Ovary (tissue), 9 donors: ENCODE data around the gene TMEM115. TPM values are rescaled to one million over a fixed set of nuclear protein-coding genes. Genes with fewer than 3 reads are reported as not detected.
A peak's percentile ranks its signal among the peaks of the same experiment; 100 is the strongest.

ENCODE experiments used
- DNase-seq, 5 donors: peaks; one replicate each; pipeline ENCODE4 v3.0.0-alpha.2; 2019 to 2020
- H3K27ac ChIP-seq, 2 donors: fragments of 200-600 bp; one replicate each; pipeline versions ENCODE4 v1.5.1 to v1.8.0; 2019 to 2022
- H3K27me3 ChIP-seq: fragments of 200-600 bp; one replicate; pipeline ENCODE4 v1.8.0; 2022
- H3K36me3 ChIP-seq: fragments of 200-600 bp; sonication (generic); one replicate; pipeline ENCODE4 v1.5.1; 2019
- H3K4me1 ChIP-seq: one replicate; pipeline ENCODE4 v1.8.1; 2013; ENCODE audit warnings: mild to moderate bottlenecking, moderate library complexity; ENCODE audit not compliant: insufficient read depth
- H3K4me3 ChIP-seq: fragments of 200-600 bp; sonication (generic); one replicate; pipeline ENCODE4 v1.5.1; 2017
- H3K9me3 ChIP-seq, 2 donors: fragments of 200-600 bp in 1 of 2; sonication (generic) in 1 of 2; one replicate each; pipeline versions ENCODE4 v1.5.1 to v1.8.1; 2013 to 2019; ENCODE audit warnings: mild to moderate bottlenecking in 1 of 2, moderate library complexity in 1 of 2
- EP300 ChIP-seq: sonication (generic); formaldehyde crosslinking; IDR thresholded peaks from one replicate; pipeline ENCODE4 v1.6.1; 2017; ENCODE audit warnings: antibody characterized with exemption
- POLR2A ChIP-seq: fragments of 450-650 bp; IDR thresholded peaks from one replicate; pipeline ENCODE4 v1.6.1; 2017; ENCODE audit warnings: antibody characterized with exemption, mild to moderate bottlenecking, moderate library complexity
- WGBS, 3 donors: extraction: QIAGEN DNeasy Blood & Tissue Kit in 1 of 3; methylation state at CpG; one replicate each; pipeline versions ENCODE4 v1.1.5 to v1.1.7; 2013 to 2017; 5-methylcytosine and 5-hydroxymethylcytosine counted together
- intact Hi-C, 4 donors: fragments of 100-400 bp; cut with DNase I; formaldehyde crosslinking; loops; one replicate each; pipeline versions ENCODE4 v1.11.0 to v1.15.1; 2022 to 2023
- polyA plus RNA-seq, 2 donors: library from polyadenylated mRNA; stranded (reverse); fragments of 200-250 nt in 1 of 2; fragments of 350-450 nt in 1 of 2; fragmentation: Illumina TruSeq in 1 of 2; extraction: RNeasy Lipid Tissue Mini Kit (QIAGEN cat#74804) in 1 of 2; gene quantifications; one replicate each; pipeline ENCODE4 v1.2.3, GENCODE V29; 2013 to 2014
- total RNA-seq, 7 donors: library from RNA; depleted of rRNA in 2 of 7; stranded (reverse); fragments of >200 nt in 2 of 7; fragmentation: NEBNext Ultra II Directional in 3 of 7; extraction: Animal tissue kit (Norgen Biotek cat#: 25700) in 3 of 7; gene quantifications; one replicate each; pipeline versions ENCODE4 v1.1.0 to v1.2.4, GENCODE V29; 2016 to 2023
- TF ChIP-seq, protein P1 (sequence below), 3 donors: fragments of 450-650 bp in 2 of 3; fragments of 200-600 bp in 1 of 3; IDR thresholded peaks; one replicate each; pipeline versions ENCODE4 v1.5.1 to v1.8.0; 2016 to 2022; ENCODE audit warnings: antibody characterized with exemption in 3 of 3, mild to moderate bottlenecking in 1 of 3
- donor health status: DM: no; HTN: no; CAD: no; lungs with moderate emphysema.
- donor health status: DM: no; HTN: no; CAD: no.
- donor health status: Bipolar disorder and iron deficiency.
- donor health status: DM: yes; HTN: yes; CAD: no.
- donor health status: DM: no; HTN: no; CAD: no.
- donor health status: DM: yes; HTN: yes; CAD: no.

The TMEM115 gene
- total and polyA plus RNA-seq, 9 donors = 8.5 to 58.4 (median 36.9) TPM

DNA sequence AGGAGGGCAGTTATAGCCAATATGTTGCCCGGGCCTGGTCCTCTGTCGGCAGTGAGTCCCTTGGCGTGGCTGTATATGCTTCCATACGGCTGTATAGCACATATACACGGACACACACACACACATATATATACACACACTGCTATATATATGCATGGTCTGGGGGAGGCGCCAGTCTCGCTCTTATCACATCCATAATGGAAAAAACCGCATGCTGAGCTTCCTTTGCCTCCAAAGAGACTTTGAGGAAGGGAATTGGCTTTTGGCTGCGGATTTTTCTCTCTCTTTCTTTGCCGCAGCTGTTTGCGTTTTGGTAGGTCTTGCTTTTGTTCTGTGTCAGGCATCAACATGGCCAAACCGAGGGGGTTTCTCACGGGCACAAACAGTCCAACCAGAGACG lies 11.3 kb upstream of the TMEM115 start:
- TF ChIP-seq, protein P1, sequence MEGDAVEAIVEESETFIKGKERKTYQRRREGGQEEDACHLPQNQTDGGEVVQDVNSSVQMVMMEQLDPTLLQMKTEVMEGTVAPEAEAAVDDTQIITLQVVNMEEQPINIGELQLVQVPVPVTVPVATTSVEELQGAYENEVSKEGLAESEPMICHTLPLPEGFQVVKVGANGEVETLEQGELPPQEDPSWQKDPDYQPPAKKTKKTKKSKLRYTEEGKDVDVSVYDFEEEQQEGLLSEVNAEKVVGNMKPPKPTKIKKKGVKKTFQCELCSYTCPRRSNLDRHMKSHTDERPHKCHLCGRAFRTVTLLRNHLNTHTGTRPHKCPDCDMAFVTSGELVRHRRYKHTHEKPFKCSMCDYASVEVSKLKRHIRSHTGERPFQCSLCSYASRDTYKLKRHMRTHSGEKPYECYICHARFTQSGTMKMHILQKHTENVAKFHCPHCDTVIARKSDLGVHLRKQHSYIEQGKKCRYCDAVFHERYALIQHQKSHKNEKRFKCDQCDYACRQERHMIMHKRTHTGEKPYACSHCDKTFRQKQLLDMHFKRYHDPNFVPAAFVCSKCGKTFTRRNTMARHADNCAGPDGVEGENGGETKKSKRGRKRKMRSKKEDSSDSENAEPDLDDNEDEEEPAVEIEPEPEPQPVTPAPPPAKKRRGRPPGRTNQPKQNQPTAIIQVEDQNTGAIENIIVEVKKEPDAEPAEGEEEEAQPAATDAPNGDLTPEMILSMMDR (IDR thresholded peaks at IDR 0.05) = no peak
- TF ChIP-seq EP300 = no peak
- no peak for TF ChIP-seq POLR2A
- Histone ChIP-seq H3K4me1 (peaks cover 2% of the 10 kb centered on the region), H3K27me3 (no peaks in the 10 kb centered on the region), H3K9me3 (no peaks in the 10 kb centered on the region), H3K27ac (no peak overlapping the region), H3K4me3 (no peak overlapping the region), H3K36me3 (no peaks in the 10 kb centered on the region)
- WGBS, 3 donors = 29 to 32% (median 30%) methylated on average over 14 of the region's 14 CpGs
- intact Hi-C loops = loop anchor here in 2 of 4 donors (10.0 kb wide), 2 partner anchors 164 to 174 kb away; no protein-coding TSS in a partner anchor
- DNase-seq = no peak

DNA sequence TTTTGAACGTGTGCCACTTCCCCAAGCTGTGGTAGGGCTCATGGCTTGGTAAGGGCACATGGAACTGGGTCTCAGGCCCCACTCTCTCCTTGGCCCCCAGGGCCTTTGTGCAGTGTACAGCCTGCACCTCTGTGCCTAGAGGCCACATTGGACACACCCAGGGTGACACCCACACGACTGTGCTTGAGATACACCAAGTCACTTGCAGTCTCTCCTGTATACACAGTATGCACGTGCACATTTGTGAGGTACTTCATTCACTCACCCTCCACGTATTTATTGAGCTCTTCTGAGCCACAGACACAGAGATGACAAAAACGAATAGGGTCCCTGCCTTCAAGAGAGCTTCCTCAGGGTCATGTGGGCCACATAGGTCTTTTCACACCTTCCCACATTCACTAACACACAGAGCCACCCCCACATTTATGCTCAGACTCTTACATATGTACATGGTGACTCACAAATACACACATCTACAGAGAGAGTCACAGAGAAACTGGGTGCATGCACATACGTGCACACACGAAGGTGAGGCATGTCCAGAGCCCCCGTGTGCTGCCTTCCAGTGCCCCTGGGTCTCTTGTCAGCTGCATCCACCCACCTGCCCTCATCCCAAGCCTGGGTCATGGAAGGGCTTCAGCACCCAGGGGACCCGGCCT lies 9.8 kb upstream of the TMEM115 start:
- Histone ChIP-seq H3K36me3 (no peaks in the 10 kb centered on the region), H3K27ac (no peak overlapping the region), H3K4me1 (peaks cover 8% of the 10 kb centered on the region), H3K9me3 (no peaks in the 10 kb centered on the region), H3K27me3 (no peaks in the 10 kb centered on the region), H3K4me3 (no peak overlapping the region)
- intact Hi-C loops = loop anchor here in 1 of 4 donors (10.0 kb wide), 1 partner anchor 1136 kb away; the partner anchor contains the start of gene DCAF1
- WGBS, 3 donors = 58 to 66% (median 59%) methylated on average over 9 of the region's 9 CpGs
- no peak for DNase-seq
- TF ChIP-seq EP300 (no peak), POLR2A (no peak)
- TF ChIP-seq, protein P1 (IDR thresholded peaks at IDR 0.05) = no peak

DNA sequence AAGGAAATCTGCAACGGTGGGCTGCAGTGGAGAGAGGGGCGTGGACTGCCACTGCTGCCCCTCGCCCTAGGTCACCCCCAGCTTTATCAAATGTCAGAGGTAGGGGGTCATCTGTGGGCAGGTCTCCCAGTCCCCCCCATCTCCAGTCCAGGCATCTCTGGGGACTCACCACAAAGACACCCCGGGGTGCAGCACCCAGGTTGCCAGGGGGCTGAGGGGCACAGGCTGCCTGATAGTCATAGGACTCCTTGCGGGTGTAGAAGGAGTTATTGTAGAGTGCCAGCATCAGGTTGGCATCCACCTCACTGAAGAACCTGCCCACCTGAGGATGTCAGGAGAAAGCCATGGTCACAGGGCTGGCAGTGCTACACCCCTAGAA lies 6.5 kb upstream of the TMEM115 start:
- intact Hi-C loops = loop anchor here in 1 of 4 donors (10.0 kb wide), 1 partner anchor 1139 kb away; the partner anchor contains the start of gene DCAF1
- no peaks in the 10 kb centered on the region for H3K27me3 ChIP-seq

DNA sequence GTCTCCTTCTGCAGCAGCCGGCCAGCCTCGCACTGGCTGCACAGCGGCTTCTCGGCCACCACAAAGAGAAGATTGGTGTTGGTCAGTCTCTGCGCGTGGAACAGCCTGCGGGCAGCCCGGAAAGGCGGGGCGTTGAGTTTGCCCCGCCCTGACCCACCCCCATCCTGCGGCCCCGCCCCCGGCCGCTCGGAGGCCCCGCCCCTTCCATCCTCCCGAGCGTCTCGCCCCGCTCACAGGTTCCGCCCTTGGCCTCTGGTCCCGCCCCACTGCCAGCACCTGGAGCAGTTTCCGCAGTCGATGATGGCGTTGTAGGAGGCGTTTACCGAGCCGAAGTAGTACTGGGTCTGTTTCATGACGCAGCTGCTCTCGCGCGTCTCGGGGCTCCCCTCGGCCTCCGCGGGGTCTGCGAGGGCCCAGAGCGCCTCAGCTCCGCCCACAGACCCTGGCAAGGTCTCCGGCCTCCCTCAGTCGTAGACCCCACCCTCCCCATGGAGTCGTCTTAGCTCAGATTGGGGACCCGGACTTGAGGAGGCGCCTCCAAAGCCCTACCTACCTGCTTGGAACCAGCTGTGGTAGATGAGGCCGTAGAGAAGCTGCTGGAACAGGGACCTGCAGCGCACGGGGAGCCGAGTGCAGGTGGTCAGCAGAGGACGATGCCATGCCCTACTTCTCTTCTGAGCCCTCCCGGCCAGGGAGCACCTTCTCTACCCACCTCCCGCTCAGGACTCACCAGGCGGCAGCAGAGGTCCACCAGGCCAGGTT lies 5.9 kb upstream of the TMEM115 start:
- DNase-seq = peak; percentile 88 to 92 (median 92)
- H3K27me3 ChIP-seq = no peaks in the 10 kb centered on the region
- no peaks in the 10 kb centered on the region for H3K9me3 ChIP-seq
- intact Hi-C loops = loop anchor here in 1 of 4 donors (10.0 kb wide), 1 partner anchor 1140 kb away; the partner anchor contains the start of gene DCAF1
- H3K4me3 ChIP-seq = peak overlapping the region; percentile 66
- no peaks in the 10 kb centered on the region for H3K36me3 ChIP-seq
- H3K27ac ChIP-seq = peak overlapping the region in 1 of 2 donors; percentile 61
- H3K4me1 ChIP-seq = peaks cover 9% of the 10 kb centered on the region
- TF ChIP-seq EP300 = no peak
- TF ChIP-seq POLR2A = no peak
- TF ChIP-seq, protein P1 (IDR thresholded peaks at IDR 0.05) = no peak
- WGBS, 3 donors = 5 to 13% (median 12%) methylated on average over 29 to 53 of the region's 53 CpGs

More for the DNA sequence above, 6.5 kb upstream of the TMEM115 start:
- DNase-seq = no peak
- Histone ChIP-seq H3K27ac (peak overlapping the region in 1 of 2 donors; percentile 61), H3K9me3 (no peaks in the 10 kb centered on the region), H3K4me3 (no peak overlapping the region), H3K36me3 (no peaks in the 10 kb centered on the region), H3K4me1 (peaks cover 9% of the 10 kb centered on the region)
- WGBS, 3 donors = 77 to 84% (median 80%) methylated on average over 5 of the region's 5 CpGs
- TF ChIP-seq, protein P1 (IDR thresholded peaks at IDR 0.05) = no peak
- TF ChIP-seq POLR2A (no peak), EP300 (no peak)
